Mucosa of descending colon (tissue), 3 donors: ENCODE results near the gene UNC5CL. TPM values are rescaled to one million over a fixed set of nuclear protein-coding genes. Genes with fewer than 3 reads are reported as not detected.
A peak's percentile ranks its signal among the peaks of the same experiment; 100 is the strongest.
"Not testable (repeated sequence)": the region's sequence is repeated elsewhere in the genome, so short reads cannot be mapped to it uniquely, and the experiment has no call there.

Source experiments
- ATAC-seq: fragments of 200-7000 bp; cut with Tn5 transposase; one replicate; pipeline ENCODE4 v1.9.1; 2020; ENCODE audit warnings: mild to moderate bottlenecking, moderate library complexity
- DNase-seq, 3 donors: peaks; one replicate each; pipeline ENCODE4 v3.0.0-alpha.2; 2020
- H3K36me3 ChIP-seq: fragments of 200-600 bp; one replicate; pipeline ENCODE4 v1.8.0; 2021; ENCODE audit warnings: low read depth, mild to moderate bottlenecking
- H3K4me1 ChIP-seq: fragments of 200-600 bp; one replicate; pipeline ENCODE4 v1.8.0; 2021; ENCODE audit warnings: low read depth, mild to moderate bottlenecking
- H3K4me3 ChIP-seq: fragments of 200-600 bp; one replicate; pipeline ENCODE4 v1.8.0; 2021; ENCODE audit warnings: mild to moderate bottlenecking
- H3K9me3 ChIP-seq: fragments of 200-600 bp; one replicate; pipeline ENCODE4 v1.8.0; 2021; ENCODE audit warnings: mild to moderate bottlenecking
- intact Hi-C, 2 donors: fragments of 100-400 bp; cut with DNase I in 1 of 2; cut with micrococcal nuclease in 1 of 2; formaldehyde crosslinking; loops; one replicate each; pipeline versions ENCODE4 v1.11.0 to v1.11.1; 2022; cut with DNase I, micrococcal nuclease
- total RNA-seq, 3 donors: library from RNA; stranded (reverse); fragmentation: NEBNext Ultra II Directional in 2 of 3; extraction: Animal tissue kit (Norgen Biotek cat#: 25700) in 2 of 3; gene quantifications; one replicate each; pipeline versions ENCODE4 v1.2.1 to v1.2.4, GENCODE V29; 2021 to 2023
- TF ChIP-seq, protein P1 (sequence below): fragments of 200-600 bp; IDR thresholded peaks from one replicate; pipeline ENCODE4 v1.8.0; 2022; ENCODE audit warnings: antibody characterized with exemption, mild to moderate bottlenecking
- donor health status: DM: no; HTN: no; CAD: no; lungs with moderate emphysema.
- donor health status: DM: no; HTN: no; CAD: no.
- donor health status: DM: no; HTN: yes; CAD: no.

UNC5CL gene
- total RNA-seq, 3 donors from 2014 or later, result 3.4 to 9.7 (median 7.4) TPM

DNA sequence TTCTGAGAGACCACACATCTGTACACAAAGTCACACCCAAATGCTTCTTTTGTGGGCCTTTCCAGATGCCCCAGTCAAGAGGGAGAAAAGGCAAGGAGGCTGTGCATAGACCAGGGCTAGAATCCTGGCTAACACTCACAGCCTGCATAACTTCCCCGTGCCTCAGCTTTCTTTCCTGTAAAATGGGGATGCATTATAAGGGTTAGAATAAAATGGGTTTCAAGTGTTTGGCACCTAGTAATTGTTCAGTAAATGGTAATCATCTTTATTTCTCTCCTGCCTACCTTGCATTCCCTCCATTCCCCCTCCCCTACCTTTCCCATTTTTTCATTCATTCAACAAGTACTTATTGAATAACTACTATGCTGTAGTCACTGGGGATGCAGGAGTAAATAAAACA is 29.4 kb downstream of the UNC5CL start:
- ATAC-seq (no peak), DNase-seq (no peak)
- Histone ChIP-seq H3K4me1 (no peaks in the 10 kb centered on the region), H3K36me3 (no peaks in the 10 kb centered on the region), H3K4me3 (no peak overlapping the region), H3K9me3 (no peaks in the 10 kb centered on the region)
- TF ChIP-seq, protein P1, sequence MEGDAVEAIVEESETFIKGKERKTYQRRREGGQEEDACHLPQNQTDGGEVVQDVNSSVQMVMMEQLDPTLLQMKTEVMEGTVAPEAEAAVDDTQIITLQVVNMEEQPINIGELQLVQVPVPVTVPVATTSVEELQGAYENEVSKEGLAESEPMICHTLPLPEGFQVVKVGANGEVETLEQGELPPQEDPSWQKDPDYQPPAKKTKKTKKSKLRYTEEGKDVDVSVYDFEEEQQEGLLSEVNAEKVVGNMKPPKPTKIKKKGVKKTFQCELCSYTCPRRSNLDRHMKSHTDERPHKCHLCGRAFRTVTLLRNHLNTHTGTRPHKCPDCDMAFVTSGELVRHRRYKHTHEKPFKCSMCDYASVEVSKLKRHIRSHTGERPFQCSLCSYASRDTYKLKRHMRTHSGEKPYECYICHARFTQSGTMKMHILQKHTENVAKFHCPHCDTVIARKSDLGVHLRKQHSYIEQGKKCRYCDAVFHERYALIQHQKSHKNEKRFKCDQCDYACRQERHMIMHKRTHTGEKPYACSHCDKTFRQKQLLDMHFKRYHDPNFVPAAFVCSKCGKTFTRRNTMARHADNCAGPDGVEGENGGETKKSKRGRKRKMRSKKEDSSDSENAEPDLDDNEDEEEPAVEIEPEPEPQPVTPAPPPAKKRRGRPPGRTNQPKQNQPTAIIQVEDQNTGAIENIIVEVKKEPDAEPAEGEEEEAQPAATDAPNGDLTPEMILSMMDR, result no peak
- intact Hi-C loops, result loop anchor here in 1 of 2 donors (5.0 kb wide), 1 partner anchor 58 kb away; no protein-coding TSS in a partner anchor

DNA sequence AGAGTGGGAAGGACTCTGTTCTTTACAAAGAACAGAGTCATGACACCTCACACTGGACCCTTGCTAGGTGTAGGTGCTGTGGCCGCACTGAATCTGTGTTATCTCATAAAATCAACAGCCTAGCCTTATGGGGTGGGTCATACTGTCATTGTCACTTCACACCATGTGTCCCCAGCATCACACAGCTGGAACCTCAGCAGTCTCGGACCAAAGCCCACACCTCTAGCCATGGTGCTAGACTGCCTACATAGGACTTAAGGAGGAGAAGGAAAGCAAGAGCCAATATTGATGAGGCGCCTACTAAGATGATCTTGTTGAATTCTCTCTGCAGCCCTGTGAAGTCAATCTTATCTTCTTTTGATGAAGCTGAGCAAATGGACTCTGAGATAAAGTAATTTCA is 31.0 kb downstream of the UNC5CL start:
- H3K36me3 ChIP-seq, result no peaks in the 10 kb centered on the region
- ATAC-seq, result no peak

DNA sequence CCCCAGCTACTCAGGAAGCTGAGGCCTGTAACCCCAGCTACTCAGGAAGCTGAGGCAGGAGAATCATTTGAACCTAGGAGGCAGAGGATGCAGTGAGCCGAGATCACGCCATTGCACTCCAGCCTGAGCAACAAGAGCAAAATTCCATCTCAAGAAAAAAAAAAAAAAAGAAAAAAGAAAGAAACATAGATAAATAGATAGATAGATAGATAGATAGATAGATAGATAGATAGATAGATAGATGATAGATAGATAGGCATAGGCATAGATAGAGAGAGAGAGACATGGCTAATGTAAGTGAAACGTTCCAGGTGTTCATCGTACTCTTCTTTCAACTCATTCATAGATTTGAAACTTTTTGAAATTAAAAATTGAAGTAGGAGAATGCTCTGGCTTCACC is 32.0 kb downstream of the UNC5CL start:
- not testable (repeated sequence) for H3K4me1 ChIP-seq, H3K9me3 ChIP-seq, ATAC-seq, H3K36me3 ChIP-seq, DNase-seq, H3K4me3 ChIP-seq
- intact Hi-C loops, result loop anchor here in 1 of 2 donors (5.0 kb wide), 1 partner anchor 60 kb away; no protein-coding TSS in a partner anchor

More for the DNA sequence above, 31.0 kb downstream of the UNC5CL start:
- TF ChIP-seq, protein P1, result no peak
- Histone ChIP-seq H3K4me3 (no peak overlapping the region), H3K9me3 (no peaks in the 10 kb centered on the region), H3K4me1 (no peaks in the 10 kb centered on the region)
- intact Hi-C loops, result loop anchor here in 1 of 2 donors (5.0 kb wide), 1 partner anchor 59 kb away; no protein-coding TSS in a partner anchor
- no peak for DNase-seq

DNA sequence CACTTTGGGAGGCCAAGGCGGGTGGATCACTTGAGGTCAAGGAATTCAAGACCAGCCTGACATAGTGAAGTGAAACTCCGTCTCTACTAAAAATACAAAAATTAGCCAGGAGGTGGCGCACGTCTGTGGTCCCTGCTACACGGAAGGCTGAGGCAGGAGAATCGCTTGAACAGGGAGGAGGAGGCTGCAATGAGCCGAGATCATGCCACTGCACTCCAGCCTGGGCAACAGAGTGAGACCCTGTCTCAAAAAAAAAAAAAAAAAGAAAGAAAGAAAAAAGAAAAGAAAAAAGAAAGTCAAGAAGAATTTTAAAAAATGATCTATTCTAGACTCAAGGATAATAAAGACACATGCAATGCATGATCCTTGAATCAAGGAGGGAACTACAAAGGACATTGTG is 32.8 kb downstream of the UNC5CL start:
- ATAC-seq (peak; percentile 85), DNase-seq (peak in 1 of 3 donors; percentile 90)
- not testable (repeated sequence) for H3K36me3 ChIP-seq, H3K9me3 ChIP-seq, H3K4me1 ChIP-seq, H3K4me3 ChIP-seq
- TF ChIP-seq, protein P1, result peak; percentile 33
- intact Hi-C loops, result loop anchor here in 1 of 2 donors (5.0 kb wide), 1 partner anchor 61 kb away; no protein-coding TSS in a partner anchor

DNA sequence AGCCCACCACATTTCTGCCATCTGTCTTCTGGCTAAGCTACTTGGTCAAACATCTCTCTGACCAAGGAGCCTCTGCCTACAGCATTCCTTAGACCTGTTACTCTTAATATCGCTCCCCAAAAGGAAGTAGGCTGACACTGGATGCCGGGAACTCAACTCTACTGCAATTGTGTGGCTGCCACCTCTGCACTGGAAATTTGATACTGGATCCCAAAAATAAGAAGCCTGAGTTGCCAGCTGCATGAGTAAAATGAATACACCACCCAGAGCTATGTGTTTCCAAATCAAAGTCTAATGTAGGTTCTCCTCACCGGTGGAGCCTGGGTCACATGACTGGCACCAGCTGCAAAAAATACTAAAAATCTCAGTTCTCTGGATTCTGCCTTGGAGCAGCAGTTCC is 36.9 kb downstream of the UNC5CL start:
- ATAC-seq, result no peak
- Histone ChIP-seq H3K4me3 (no peak overlapping the region), H3K36me3 (no peaks in the 10 kb centered on the region), H3K9me3 (no peaks in the 10 kb centered on the region), H3K4me1 (no peaks in the 10 kb centered on the region)
- no peak for DNase-seq
- TF ChIP-seq, protein P1, result no peak
- intact Hi-C loops, result no loop called here

DNA sequence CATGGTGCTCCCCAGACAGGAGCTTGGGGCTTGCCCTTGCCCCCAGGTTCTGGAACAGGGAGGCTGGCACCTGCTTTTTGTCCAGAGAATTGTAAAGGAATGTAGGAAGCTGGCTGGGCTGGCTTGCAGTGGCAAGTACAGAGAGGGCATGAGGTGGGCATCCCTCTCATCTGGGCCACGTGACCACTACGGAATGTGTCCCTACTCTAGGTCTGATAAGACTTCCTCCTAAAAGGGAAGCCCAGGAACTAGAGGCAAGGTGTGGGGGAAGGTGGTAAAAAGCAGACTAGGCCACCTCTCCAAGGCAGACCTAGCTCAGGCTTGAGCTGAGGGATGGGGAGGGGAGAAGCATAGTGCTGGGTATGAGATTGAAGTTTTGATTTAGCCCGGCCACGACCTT is 38.8 kb downstream of the UNC5CL start:
- H3K9me3 ChIP-seq, result no peaks in the 10 kb centered on the region
- no peak for ATAC-seq
- intact Hi-C loops, result no loop called here
- peaks cover 9% of the 10 kb centered on the region for H3K4me1 ChIP-seq
- H3K4me3 ChIP-seq, result no peak overlapping the region
- no peaks in the 10 kb centered on the region for H3K36me3 ChIP-seq
- TF ChIP-seq, protein P1, result no peak
- DNase-seq, result no peak
